GM12864 (cell line): Measurements from ENCODE around the gene SEC11C.

Experiments used
- DNase-seq: peaks from one replicate; pipeline ENCODE4 v3.0.0-alpha.2; 2011; ENCODE audit warnings: low read depth
- H3K4me3 ChIP-seq: 2 replicates; pipeline ENCODE4 v1.5.1; 2011; ENCODE audit warnings: mild to moderate bottlenecking, low read depth, low read length, control low read depth
- TF ChIP-seq, protein P1 (sequence below): IDR thresholded peaks from 2 replicates; pipeline ENCODE4 v1.5.1; 2011; ENCODE audit warnings: low read depth, mild to moderate bottlenecking, moderate library complexity, low read length, control low read depth, inconsistent platforms; ENCODE audit errors: missing control alignments

The SEC11C gene

DNA sequence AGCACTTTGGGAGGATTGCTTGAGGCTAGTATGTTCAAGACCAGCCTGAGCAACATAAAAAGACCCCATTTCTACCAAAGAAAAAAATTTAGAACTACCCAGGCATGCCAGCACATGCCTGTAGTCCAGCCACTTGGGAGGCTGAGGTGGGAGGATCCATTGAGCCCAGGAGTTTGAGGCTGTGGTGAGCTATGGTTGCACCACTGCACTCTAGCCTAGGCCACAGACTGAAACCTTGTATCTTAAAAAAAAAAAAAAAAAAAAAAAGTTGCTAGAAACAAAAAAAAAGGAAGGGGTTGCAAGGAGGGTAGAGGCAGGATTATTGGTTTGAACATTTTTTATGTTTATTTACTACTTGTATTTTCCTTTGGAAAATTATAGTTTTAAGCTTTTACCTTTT is 4.8 kb downstream of the SEC11C start:
- TF ChIP-seq, protein P1, sequence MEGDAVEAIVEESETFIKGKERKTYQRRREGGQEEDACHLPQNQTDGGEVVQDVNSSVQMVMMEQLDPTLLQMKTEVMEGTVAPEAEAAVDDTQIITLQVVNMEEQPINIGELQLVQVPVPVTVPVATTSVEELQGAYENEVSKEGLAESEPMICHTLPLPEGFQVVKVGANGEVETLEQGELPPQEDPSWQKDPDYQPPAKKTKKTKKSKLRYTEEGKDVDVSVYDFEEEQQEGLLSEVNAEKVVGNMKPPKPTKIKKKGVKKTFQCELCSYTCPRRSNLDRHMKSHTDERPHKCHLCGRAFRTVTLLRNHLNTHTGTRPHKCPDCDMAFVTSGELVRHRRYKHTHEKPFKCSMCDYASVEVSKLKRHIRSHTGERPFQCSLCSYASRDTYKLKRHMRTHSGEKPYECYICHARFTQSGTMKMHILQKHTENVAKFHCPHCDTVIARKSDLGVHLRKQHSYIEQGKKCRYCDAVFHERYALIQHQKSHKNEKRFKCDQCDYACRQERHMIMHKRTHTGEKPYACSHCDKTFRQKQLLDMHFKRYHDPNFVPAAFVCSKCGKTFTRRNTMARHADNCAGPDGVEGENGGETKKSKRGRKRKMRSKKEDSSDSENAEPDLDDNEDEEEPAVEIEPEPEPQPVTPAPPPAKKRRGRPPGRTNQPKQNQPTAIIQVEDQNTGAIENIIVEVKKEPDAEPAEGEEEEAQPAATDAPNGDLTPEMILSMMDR, result no peak
- no peak overlapping the region for H3K4me3 ChIP-seq
- DNase-seq, result no peak

DNA sequence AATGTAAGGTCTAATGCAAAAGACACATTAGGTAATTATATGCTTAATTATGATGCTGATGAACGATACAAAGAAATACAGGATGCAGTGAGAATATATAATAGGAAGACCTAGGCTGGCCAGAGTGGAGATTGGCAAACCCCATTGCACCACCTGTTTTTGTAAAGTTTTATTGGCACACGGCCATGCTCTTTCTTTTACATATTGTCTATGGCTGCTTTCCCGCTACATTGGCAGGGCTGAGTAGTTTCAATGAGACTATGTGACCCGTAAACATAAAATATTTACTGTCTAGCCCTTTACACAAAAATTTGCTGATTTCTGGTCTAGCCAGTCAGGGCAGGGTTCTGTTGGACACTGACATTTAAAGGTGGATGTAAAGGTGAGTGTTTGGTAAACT is 5.4 kb downstream of the SEC11C start:
- TF ChIP-seq, protein P1, result no peak
- H3K4me3 ChIP-seq, result no peak overlapping the region
- DNase-seq, result no peak

DNA sequence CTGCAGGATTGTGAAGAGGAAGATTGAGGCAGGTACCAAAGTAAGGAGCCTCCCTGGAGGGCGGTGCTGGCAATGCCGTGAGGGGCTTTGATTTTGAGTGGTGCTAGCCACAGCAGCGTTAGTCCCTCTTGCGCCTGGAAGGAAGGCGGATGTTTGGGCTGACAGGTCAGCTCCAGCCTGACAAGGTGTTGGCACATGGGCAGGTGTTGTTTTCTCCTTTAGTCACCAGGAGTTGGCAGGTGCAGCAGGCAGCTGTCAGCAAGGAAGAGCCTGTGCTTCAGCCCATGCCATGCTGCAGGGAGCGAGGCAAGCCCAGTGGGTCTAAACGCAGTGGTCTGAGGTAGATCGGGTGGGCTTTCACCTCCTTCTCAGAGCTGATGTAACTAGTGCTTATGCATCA is 8.5 kb downstream of the SEC11C start:
- no peak overlapping the region for H3K4me3 ChIP-seq
- TF ChIP-seq, protein P1, result no peak
- DNase-seq, result no peak

DNA sequence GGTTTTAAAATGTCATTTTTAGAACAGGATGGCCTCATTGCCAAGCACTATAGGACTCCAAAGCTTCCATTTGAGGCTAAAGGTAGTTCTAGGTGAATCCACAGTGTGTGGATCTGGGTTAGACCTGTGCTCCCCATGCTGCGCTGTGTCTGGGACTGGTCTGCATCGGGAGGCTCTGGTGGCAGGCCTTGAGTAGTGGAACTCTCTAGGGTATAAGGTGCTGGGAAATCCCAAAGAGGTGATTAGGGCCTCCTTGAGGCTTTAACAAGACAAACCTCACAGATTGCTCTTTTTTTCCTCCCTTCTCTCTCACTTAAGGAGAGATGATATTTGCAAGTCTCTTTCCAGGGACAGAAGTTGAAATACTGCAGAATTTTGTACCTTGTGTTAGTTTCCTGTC is 9.3 kb downstream of the SEC11C start:
- TF ChIP-seq, protein P1, result no peak
- H3K4me3 ChIP-seq, result no peak overlapping the region
- no peak for DNase-seq

DNA sequence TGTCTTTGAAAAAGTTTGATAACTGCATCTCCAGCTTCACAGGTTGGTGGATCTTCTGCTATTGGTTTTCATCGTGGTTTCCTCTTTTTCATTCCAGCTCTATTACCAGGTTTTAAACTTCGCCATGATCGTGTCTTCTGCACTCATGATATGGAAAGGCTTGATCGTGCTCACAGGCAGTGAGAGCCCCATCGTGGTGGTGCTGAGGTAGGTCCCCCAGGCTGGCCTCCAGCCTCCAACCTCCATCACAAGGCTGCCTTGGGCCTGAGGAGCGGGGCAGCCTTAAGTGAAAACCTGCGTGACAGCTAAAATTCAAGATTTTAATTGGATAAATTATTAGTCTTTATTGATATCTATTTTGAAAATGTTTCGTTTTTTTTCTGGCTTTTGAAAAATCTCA is 9.7 kb downstream of the SEC11C start:
- H3K4me3 ChIP-seq, result no peak overlapping the region
- no peak for DNase-seq
- TF ChIP-seq, protein P1, result no peak

DNA sequence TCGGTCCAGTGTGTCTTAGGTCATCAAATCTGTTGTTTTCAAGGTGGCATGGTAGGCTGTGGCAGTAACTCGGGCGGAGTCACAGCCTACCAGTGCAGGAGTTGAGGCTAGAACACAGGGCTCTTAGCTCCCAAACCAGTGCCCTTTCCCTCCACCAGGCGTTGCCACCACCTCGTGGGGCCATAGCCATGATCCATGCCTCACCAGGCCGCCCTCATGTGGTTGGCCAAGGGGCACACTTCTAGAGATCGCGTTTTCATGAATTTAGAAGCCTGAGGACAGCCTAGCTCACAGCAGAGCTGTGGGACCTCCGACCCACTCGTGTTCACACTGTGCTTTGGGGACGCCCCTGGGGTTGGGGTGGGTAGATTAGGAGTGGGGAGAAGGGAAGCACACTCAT is 10.6 kb downstream of the SEC11C start:
- TF ChIP-seq, protein P1, result no peak
- no peak for DNase-seq
- no peak overlapping the region for H3K4me3 ChIP-seq

DNA sequence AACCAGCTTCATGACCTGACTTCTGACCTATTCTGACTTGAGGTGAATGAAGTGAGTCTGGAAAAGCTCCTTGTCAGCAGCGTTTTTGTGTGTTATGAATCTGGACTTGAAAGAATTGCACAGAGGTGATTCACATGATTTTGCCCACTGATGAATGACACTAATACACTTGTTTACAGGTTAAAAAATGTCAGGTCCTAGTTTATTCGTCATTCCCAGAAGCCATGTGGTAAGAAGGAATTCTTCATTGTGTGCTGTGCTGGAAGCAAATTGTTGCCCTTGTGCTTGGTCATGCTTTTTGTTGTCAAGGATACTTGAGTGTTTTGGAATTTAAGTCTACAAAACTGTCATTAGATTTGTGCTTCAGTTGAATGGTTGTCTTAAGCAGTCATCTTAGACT is 15.5 kb downstream of the SEC11C start:
- H3K4me3 ChIP-seq, result no peak overlapping the region
- TF ChIP-seq, protein P1, result no peak
- no peak for DNase-seq
